GM18519 (cell line): ENCODE data around the gene FGL2.
A peak's percentile ranks its signal among the peaks of the same experiment; 100 is the strongest.
"Not testable (repeated sequence)": the region's sequence is repeated elsewhere in the genome, so short reads cannot be mapped to it uniquely, and the experiment has no call there.

Experiments
- ATAC-seq: cut with Tn5 transposase; IDR thresholded peaks from one replicate; pipeline ENCODE4 v1.9.1; 2021; ENCODE audit warnings: mild to moderate bottlenecking, moderate library complexity; ENCODE audit not compliant: unreplicated experiment, low FRiP score

FGL2 gene, protein sequence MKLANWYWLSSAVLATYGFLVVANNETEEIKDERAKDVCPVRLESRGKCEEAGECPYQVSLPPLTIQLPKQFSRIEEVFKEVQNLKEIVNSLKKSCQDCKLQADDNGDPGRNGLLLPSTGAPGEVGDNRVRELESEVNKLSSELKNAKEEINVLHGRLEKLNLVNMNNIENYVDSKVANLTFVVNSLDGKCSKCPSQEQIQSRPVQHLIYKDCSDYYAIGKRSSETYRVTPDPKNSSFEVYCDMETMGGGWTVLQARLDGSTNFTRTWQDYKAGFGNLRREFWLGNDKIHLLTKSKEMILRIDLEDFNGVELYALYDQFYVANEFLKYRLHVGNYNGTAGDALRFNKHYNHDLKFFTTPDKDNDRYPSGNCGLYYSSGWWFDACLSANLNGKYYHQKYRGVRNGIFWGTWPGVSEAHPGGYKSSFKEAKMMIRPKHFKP

GRCh38 chr7:77199013-77199966 is at the start of gene FGL2:
TSS of gene FGL2 (minus strand) at chr7:77199819. CDS start at chr7:77199793, 26 bp downstream.
- ATAC-seq, result no peak

DNA sequence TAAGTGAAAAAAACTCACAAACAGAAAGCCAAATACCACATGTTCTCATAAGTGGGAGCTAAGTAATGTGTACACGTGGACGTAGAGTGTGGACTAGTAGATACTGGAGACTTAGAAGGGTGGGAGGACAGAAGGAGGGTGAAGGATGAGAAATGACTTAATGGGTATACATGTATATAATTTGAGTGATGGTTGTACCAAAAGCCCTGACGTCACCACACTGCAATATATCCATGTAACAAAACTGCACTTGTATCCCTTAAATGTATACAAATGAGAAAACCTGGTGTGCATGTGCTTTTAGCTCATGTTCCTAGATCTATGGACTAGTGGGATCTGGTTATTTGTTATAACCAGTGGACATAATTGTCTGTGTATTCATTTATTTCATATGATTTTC is 48.5 kb upstream of the FGL2 start:
- ATAC-seq, result no peak

DNA sequence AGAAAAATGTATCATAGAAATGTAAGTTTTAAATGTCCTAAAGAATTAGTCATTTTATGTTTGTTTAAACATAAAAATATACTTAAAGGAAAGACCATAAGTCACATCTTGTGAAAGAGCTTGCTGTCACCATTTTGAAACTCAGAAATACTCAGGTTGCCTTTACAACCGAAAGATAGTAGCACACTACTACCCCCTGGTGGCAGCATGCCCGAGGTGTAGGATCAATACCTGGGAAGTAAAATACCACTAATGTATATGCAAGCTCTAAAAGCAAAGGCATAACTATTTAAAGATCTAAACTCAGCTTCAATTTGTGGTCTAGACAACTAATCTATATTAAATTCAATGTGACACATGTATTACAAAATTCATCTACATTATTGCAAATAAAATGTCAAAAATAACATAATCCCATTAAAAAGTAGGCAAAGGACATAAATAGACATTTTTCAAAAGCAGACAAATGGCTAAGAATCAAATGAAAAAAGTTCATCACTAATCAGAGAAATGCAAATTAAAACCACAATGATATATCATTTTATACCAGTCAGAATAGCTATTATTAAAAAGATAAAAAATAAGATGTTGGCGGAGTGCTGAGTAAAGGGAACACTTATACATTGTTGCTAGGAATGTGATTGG is 47.7 kb upstream of the FGL2 start:
- peak; percentile 85 for ATAC-seq

DNA sequence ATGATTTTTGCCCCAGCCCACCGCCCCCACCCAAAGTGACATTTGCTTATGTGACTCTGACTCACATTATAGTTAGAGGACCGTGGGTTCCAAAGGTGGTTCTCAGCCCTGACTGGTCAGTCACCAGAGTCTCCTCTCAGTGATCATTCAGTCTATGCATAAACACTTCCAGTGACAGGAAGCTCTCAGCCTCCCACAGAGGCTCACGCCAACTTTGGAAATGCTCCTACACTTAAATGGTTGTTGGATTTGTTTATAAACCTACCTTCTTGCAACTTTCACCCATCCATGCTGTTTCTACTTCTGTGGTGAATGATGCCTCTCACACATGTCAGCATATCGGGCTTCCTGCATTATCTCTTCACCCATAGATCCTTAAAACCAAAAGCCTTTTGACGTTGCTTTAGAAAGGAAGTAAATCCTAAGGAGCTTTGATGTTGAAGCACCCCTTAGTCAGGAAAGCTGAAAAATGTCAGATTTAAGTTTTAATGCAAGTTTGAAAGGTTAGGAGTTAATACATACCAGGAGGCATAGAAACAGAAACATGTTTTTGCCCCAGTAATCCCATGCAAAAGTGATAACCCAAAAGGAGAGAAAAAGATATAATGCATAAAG is 46.5 kb upstream of the FGL2 start:
- ATAC-seq, result no peak

GRCh38 chr7:77245015-77245755 is 45.6 kb upstream of the FGL2 start:
- no peak for ATAC-seq

DNA sequence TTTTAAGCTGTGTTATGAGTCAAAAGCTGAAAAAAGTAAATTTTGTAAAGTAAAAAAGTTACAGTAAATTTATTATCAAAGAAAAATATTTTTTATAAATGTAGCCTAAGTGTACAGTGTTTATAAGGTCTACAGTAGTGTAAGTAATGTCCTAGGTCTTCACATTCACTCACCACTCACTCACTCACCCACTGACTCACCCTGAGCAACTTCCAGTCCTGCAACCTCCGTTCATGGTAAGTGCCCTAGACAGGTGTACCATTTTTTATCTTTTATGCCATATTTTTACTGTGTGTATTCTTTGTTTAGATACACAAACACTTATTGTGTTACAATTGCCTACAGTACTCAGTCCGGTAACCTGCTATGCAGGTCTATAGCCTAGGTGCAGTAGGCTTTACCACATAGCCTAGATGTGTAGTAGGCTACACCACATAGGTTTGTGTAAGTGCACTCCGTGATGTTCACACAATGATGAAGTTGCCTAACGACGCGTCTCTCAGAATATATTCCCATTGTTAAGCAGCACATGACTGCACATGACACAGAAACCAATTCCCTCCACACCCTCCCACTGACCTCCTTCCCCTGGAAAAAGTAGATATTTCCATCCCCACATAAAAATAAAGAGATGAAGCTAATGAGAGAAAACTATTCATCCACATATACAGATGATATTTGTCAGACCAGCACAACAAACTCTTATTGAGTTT is 44.8 kb upstream of the FGL2 start:
- ATAC-seq, result no peak

DNA sequence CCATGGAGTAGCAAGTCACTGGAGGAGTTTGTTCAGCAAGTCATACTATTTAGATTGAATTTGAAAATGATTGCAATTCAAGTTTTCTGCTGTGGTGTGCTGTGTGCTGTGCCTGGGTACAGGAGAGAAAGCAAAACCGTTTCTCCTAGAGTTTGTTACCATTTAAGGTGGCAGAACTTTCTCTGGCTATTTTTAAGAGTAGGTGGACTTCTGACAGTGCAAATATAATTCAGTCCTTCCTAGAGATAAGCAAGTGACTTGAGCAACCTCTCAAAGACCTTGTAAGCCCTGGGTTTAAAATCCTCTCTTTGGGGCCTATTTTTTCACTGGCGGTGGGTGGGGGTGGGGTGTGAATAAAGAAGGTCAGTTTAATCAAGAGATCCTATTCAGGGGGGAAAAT is 42.9 kb upstream of the FGL2 start:
- no peak for ATAC-seq

- no peak for ATAC-seq
Observed at GRCh38 chr7:77242068-77242467, 42.4 kb upstream of the FGL2 start.

GRCh38 chr7:77239471-77239870 is 39.9 kb upstream of the FGL2 start:
- ATAC-seq, result no peak

GRCh38 chr7:77238703-77239136 is 39.1 kb upstream of the FGL2 start:
- ATAC-seq, result no peak

GRCh38 chr7:77235276-77235675 is 35.7 kb upstream of the FGL2 start:
- ATAC-seq, result no peak

DNA sequence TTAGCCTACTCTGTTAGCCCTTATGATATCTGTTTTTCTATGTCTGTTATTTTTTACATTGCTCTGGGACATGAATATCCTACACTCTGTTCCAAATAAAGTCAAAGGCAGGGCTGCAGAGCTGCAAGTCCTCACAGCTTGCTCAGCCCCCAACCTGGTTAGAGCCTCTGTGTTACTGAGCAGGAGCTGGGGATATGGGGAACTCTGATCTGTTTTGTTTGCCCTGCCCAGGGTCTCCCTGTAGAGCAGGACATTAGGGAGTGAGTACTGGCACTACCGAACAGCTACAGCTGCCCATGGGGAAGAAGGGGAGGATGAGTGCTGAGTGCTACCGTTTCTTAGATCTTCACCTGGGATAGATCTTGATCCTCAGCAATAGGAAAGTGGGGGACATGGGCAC is 32.8 kb upstream of the FGL2 start:
- ATAC-seq, result no peak

DNA sequence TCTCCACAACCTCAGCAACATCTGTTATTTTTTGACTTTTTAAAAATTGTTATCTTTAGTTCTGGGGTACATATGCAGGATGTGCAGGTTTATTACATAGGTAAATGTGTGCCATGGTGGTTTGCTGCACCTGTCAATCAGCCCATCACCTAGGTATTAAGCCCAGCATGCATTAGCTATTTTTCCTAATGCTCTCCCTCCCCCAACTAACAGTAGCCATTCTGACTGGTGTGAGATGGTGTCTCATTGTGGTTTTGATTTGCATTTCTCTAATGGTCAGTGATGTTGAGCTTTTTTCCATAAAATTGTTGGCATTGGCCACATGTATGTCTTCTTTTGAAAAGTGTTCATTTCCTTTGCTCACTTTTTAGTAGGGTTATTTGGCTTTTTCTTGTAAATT is 29.2 kb upstream of the FGL2 start:
- ATAC-seq, result not testable (repeated sequence)

DNA sequence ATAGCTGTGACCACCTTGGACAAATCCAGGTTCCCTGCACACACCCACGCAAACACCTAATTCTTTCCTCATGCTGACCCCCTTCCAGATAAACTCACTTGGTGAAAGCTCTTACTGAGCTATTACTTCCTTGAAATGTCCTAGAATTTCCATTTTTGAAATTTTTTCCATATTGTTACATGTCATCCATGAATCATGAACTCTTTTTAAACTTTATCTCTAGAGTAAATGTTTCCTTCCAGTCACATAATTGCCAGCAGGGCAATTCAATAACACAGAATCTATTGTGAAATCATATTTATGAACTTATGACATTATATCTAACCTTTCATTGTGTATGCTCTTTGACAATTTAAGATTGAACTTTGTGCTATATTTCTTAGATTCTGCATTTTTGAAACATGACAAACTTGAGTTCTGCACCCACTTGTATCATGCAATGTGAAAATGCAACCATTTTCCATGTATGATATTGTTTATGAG is 26.8 kb upstream of the FGL2 start:
- no peak for ATAC-seq

DNA sequence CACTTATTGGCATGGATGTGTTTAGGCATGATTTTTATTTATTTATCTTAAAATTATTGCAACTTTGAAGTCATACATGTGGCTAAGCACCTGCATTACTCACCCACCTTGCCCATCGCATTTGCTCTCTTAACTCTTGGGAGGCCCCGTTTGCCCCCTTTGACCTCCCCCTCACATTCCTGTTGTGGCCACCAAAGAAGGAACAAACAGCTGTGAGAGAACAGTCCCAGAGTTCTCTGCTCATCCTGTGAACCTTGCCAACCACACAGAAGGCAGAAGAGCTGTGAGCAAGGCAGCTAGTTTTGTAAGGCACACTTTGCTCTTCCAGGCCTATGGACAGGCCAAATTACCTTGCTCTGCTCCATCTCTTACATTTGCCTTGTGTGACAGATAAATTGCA is 23.6 kb upstream of the FGL2 start:
- no peak for ATAC-seq

DNA sequence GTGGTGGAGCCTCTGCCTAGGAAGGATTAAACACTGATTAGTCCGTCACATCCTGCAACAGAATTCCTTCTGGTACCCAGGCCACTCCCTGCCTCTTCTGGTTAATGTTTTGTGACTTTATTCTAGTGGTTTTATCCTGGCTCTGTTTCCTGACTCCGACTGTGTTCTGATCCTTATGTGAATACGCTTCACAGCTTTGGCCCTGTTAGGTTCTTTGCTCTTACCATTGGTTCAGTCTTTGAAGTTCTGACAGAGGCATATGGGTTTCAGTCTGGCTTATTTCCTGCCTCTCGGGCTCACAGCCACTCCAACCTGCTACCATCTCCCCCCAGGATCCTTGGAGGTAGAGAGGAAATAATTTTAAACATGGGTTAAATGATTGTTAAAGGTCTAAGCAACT is 23.2 kb upstream of the FGL2 start:
- ATAC-seq, result no peak

DNA sequence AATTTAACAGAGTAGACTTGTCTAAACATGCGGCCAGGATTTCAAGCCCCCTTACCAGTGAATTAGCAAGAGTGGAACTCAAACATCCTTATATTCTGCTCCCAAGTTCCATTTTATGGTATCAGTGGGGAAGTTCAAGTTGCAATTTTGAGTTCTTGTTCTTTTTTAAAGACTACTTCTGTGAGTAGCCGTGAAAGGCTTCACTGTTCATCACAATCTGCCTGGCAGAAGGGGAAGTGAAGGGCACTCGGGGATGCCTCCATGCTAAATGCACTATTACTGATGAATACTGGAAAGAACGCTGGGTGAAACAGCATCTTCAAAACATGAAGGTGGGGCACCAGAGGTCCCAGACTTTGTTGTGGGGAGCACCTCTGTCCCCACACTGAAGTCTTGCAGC is 22.4 kb upstream of the FGL2 start:
- ATAC-seq, result no peak

GRCh38 chr7:77219701-77220331 is 20.2 kb upstream of the FGL2 start:
- not testable (repeated sequence) for ATAC-seq
